Loucy (cell line): ENCODE measurements around the gene ATXN7L1.

Experiments
- EZH2phosphoT487 ChIP-seq: fragments of 200-600 bp; IDR thresholded peaks from 2 replicates; pipeline ENCODE4 v1.6.1; 2018; ENCODE audit warnings: antibody characterized with exemption, mild to moderate bottlenecking, moderate library complexity, borderline replicate concordance
- TF ChIP-seq, protein P1 (sequence below): fragments of 200-600 bp; sonication (generic); conservative IDR thresholded peaks from 2 replicates; pipeline ENCODE4 v1.5.1; 2014; ENCODE audit warnings: mild to moderate bottlenecking, antibody characterized with exemption, low read length

DNA sequence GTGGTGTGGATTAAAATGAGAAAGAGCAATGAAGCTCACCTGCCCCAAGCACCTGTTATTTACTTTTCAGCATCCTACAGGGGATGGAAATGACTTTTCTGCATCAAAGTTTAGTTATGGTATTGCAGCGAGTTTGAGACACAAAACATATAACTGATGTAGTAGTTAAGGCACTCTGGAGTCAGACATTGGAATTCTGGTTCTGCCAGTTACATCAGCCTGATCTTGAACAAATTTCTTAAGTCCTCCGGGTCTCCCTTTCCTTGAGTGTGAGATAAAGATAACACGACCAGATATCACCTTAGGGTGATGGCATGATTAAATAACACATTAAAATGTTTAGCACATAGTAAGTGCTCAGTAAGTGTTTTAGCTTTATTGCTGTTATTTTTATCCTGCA is 97.4 kb downstream of the ATXN7L1 start:
- TF ChIP-seq, protein P1, sequence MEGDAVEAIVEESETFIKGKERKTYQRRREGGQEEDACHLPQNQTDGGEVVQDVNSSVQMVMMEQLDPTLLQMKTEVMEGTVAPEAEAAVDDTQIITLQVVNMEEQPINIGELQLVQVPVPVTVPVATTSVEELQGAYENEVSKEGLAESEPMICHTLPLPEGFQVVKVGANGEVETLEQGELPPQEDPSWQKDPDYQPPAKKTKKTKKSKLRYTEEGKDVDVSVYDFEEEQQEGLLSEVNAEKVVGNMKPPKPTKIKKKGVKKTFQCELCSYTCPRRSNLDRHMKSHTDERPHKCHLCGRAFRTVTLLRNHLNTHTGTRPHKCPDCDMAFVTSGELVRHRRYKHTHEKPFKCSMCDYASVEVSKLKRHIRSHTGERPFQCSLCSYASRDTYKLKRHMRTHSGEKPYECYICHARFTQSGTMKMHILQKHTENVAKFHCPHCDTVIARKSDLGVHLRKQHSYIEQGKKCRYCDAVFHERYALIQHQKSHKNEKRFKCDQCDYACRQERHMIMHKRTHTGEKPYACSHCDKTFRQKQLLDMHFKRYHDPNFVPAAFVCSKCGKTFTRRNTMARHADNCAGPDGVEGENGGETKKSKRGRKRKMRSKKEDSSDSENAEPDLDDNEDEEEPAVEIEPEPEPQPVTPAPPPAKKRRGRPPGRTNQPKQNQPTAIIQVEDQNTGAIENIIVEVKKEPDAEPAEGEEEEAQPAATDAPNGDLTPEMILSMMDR, result no peak
- no peak for TF ChIP-seq EZH2phosphoT487
